ENCODE data around the gene MORC1. TPM values are rescaled to one million over a fixed set of nuclear protein-coding genes. Genes with fewer than 3 reads are reported as not detected.

The MORC1 gene
- total RNA-seq, 1 experiment from 2014 or later: 0.11 TPM

GRCh38 chr3:109035082-109035481 is 82.9 kb downstream of the MORC1 start:
- DNase-seq (ENCODE audit: low read depth): no peak

- DNase-seq (ENCODE audit: low read depth): no peak
Measured at GRCh38 chr3:109033000-109033660, 84.8 kb downstream of the MORC1 start.

- no peak for DNase-seq (ENCODE audit: low read depth)
Measured at GRCh38 chr3:109028753-109029152, 89.2 kb downstream of the MORC1 start.

GRCh38 chr3:109026821-109027220 is 91.1 kb downstream of the MORC1 start:
- no peak for DNase-seq (ENCODE audit: low read depth)

- DNase-seq (ENCODE audit: low read depth): no peak
Measured at GRCh38 chr3:109025896-109026295, 92.0 kb downstream of the MORC1 start.

- peak; percentile 37 for DNase-seq (ENCODE audit: low read depth)
Measured at GRCh38 chr3:109023656-109024254, 94.2 kb downstream of the MORC1 start.

- no peak for DNase-seq (ENCODE audit: low read depth)
Measured at GRCh38 chr3:109023167-109023566, 94.8 kb downstream of the MORC1 start.

- DNase-seq (ENCODE audit: low read depth): peak; percentile 32
Measured at GRCh38 chr3:109021556-109021955, 96.4 kb downstream of the MORC1 start.

- DNase-seq (ENCODE audit: low read depth): peak; percentile 42
Measured at GRCh38 chr3:109018828-109019227, 99.1 kb downstream of the MORC1 start.

GRCh38 chr3:109005443-109005842 is 112.5 kb downstream of the MORC1 start:
- DNase-seq (ENCODE audit: low read depth): no peak

GRCh38 chr3:108998436-108998835 is 119.5 kb downstream of the MORC1 start:
- no peak for DNase-seq (ENCODE audit: low read depth)

GRCh38 chr3:108985844-108986243 is 132.1 kb downstream of the MORC1 start:
- DNase-seq (ENCODE audit: low read depth): no peak

- no peak for DNase-seq (ENCODE audit: low read depth)
Measured at GRCh38 chr3:108983051-108983450, 134.9 kb downstream of the MORC1 start.

- no peak for DNase-seq (ENCODE audit: low read depth)
Measured at GRCh38 chr3:108976058-108976457, 141.9 kb downstream of the MORC1 start.

- no peak for DNase-seq (ENCODE audit: low read depth)
Measured at GRCh38 chr3:108973019-108973418, 144.9 kb downstream of the MORC1 start.

GRCh38 chr3:108972482-108972881 is 145.5 kb downstream of the MORC1 start:
- DNase-seq (ENCODE audit: low read depth): no peak

GRCh38 chr3:108970561-108970960 is 147.4 kb downstream of the MORC1 start:
- DNase-seq (ENCODE audit: low read depth): peak; percentile 52

GRCh38 chr3:108966773-108967172 is 151.2 kb downstream of the MORC1 start:
- no peak for DNase-seq (ENCODE audit: low read depth)

- DNase-seq (ENCODE audit: low read depth): peak; percentile 65
Measured at GRCh38 chr3:108959017-108959416, 158.9 kb downstream of the MORC1 start.

GRCh38 chr3:108953700-108954099 is 164.2 kb downstream of the MORC1 start, which contains the start of gene GUCA1C:
GUCA1C (minus strand) TSS chr3:108953879; CDS start chr3:108953762, 117 bp downstream.
- no peak for DNase-seq (ENCODE audit: low read depth)

- peak; percentile 64 for DNase-seq (ENCODE audit: low read depth)
Measured at GRCh38 chr3:108953210-108953609, 164.7 kb downstream of the MORC1 start.

GRCh38 chr3:108951820-108952501 is 166.0 kb downstream of the MORC1 start:
- no peak for DNase-seq (ENCODE audit: low read depth)

GRCh38 chr3:108947855-108948254 is 170.1 kb downstream of the MORC1 start:
- DNase-seq (ENCODE audit: low read depth): no peak
